ENCODE measurements around the gene PRDM15.

- TF ChIP-seq POLR2A (IDR thresholded peaks at IDR 0.05): no peak
- TF ChIP-seq, protein P1, sequence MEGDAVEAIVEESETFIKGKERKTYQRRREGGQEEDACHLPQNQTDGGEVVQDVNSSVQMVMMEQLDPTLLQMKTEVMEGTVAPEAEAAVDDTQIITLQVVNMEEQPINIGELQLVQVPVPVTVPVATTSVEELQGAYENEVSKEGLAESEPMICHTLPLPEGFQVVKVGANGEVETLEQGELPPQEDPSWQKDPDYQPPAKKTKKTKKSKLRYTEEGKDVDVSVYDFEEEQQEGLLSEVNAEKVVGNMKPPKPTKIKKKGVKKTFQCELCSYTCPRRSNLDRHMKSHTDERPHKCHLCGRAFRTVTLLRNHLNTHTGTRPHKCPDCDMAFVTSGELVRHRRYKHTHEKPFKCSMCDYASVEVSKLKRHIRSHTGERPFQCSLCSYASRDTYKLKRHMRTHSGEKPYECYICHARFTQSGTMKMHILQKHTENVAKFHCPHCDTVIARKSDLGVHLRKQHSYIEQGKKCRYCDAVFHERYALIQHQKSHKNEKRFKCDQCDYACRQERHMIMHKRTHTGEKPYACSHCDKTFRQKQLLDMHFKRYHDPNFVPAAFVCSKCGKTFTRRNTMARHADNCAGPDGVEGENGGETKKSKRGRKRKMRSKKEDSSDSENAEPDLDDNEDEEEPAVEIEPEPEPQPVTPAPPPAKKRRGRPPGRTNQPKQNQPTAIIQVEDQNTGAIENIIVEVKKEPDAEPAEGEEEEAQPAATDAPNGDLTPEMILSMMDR (IDR thresholded peaks at IDR 0.05): no peak
- no peak for TF ChIP-seq POLR2AphosphoS5 (IDR thresholded peaks at IDR 0.05)
- TF ChIP-seq EP300 (IDR thresholded peaks at IDR 0.05): no peak
Observed at GRCh38 chr21:41769933-41770332, 109.2 kb downstream of the PRDM15 start.

Data from stomach (tissue), 4 donors.